ENCODE data around the gene ADAT1. TPM values are rescaled to one million over a fixed set of nuclear protein-coding genes. Genes with fewer than 3 reads are reported as not detected.
A peak's percentile ranks its signal among the peaks of the same experiment; 100 is the strongest.

ADAT1 gene
- total and polyA plus RNA-seq, 10 of the 15 experiments (the other 5 are each of a cell fraction or from before 2014, with no cell fraction given) = 26.2 to 77.4 (median 55.8) TPM

DNA sequence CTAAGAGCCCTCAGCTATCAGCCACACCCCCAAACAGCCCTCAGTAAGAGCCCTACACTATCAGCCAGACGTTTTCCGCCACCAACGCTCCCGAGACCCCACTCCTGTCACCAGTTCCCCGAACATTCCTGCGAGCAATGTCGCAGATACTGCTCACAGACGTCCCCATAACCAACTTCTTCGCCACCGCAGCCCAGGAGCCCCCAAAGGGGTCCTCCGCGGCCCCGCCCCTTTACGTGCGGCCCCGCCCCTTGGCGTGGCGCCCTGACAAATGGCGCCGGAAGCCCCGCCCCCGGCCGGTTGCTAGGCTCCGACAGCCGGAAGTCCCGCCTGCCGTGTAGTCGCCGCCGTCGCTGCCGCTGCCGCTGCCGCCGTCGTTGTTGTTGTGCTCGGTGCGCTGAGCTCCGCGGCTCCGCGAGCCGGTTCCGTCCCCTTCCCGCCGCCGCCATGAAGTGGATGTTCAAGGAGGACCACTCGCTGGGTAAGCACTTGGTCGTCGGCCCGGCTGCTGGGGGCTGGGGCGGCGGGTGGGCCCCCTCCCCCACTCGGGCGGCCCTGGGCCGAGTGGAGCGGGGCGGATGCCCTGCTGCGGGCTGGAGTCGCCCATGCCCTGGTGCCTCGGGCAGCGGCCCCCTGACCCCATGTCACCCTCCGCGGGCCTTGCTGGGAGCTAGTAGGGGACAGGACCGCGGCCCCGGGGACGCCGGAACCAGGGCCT is 56.9 kb downstream of the ADAT1 start, which contains the start of gene GABARAPL2 (continued):
- TF ChIP-seq ATF3 (IDR thresholded peaks at IDR 0.05; ENCODE audit: borderline replicate concordance, extremely low read depth, low read depth, low read length) (no peak), CREB1 (IDR thresholded peaks at IDR 0.05; ENCODE audit: low read depth) (peak; percentile 75), HDAC2 (IDR thresholded peaks at IDR 0.05) (no peak), SUPT20H (IDR thresholded peaks at IDR 0.05; ENCODE audit: borderline replicate concordance, control insufficient read depth, low read depth, low read length) (no peak), HSF1 (IDR thresholded peaks at IDR 0.05; ENCODE audit: low read depth, low read length) (no peak), TBL1XR1 (IDR thresholded peaks at IDR 0.05; ENCODE audit: low read depth, low read length) (0 out of 2 replicates have a peak, but pooled peaks have one; percentile 15), PAX5 (IDR thresholded peaks at IDR 0.05; ENCODE audit: borderline replicate concordance, low read depth, low read length) (peak; percentile 6; the same call in 1 of the 2 replicates), MXI1 (IDR thresholded peaks at IDR 0.05; ENCODE audit: low read depth, low read length) (0 out of 2 replicates have a peak, but pooled peaks have one; percentile 64), E2F4 (IDR thresholded peaks at IDR 0.05; ENCODE audit: low read depth, low read length) (no peak), SPI1 (IDR thresholded peaks at IDR 0.05; ENCODE audit: borderline replicate concordance, insufficient read depth, low read depth, low read length) (peak; percentile 17; the same call in 1 of the 2 replicates), SUZ12 (IDR thresholded peaks at IDR 0.05; ENCODE audit: unreplicated experiment) (no peak), ZNF274 (IDR thresholded peaks at IDR 0.05; ENCODE audit: insufficient read depth, insufficient read length) (no peak), SREBF2 (IDR thresholded peaks at IDR 0.05; ENCODE audit: low read length) (no peak), NRF1 (conservative IDR thresholded peaks at IDR 0.05; ENCODE audit: low read depth, low read length) (no peak), CREM (IDR thresholded peaks at IDR 0.05; ENCODE audit: low read depth) (no peak; the same call in 1 of the 2 replicates), ZBTB11 (CRISPR knock-in tag; IDR thresholded peaks at IDR 0.05) (no peak), CBX5 (IDR thresholded peaks at IDR 0.05; ENCODE audit: low read depth) (no peak), SREBF1 (IDR thresholded peaks at IDR 0.05; ENCODE audit: low read length) (no peak), POLR2A (IDR thresholded peaks at IDR 0.05; ENCODE audit: low read depth, low read length) (peak; percentile 85), MYC (IDR thresholded peaks at IDR 0.05; ENCODE audit: insufficient read depth, insufficient read length, insufficient replicate concordance, low read length, severe bottlenecking) (no peak), EGR1 (IDR thresholded peaks at IDR 0.05; ENCODE audit: borderline replicate concordance in 1 of 2, low read depth in 2 of 2, low read length in 2 of 2) (no peak), NBN (IDR thresholded peaks at IDR 0.05) (peak; percentile 90; the same call in 1 of the 2 replicates)

All from GM12878 (cell line).